ENCODE data around the gene NUP188.
A peak's percentile ranks its signal among the peaks of the same experiment; 100 is the strongest.

The NUP188 gene

DNA sequence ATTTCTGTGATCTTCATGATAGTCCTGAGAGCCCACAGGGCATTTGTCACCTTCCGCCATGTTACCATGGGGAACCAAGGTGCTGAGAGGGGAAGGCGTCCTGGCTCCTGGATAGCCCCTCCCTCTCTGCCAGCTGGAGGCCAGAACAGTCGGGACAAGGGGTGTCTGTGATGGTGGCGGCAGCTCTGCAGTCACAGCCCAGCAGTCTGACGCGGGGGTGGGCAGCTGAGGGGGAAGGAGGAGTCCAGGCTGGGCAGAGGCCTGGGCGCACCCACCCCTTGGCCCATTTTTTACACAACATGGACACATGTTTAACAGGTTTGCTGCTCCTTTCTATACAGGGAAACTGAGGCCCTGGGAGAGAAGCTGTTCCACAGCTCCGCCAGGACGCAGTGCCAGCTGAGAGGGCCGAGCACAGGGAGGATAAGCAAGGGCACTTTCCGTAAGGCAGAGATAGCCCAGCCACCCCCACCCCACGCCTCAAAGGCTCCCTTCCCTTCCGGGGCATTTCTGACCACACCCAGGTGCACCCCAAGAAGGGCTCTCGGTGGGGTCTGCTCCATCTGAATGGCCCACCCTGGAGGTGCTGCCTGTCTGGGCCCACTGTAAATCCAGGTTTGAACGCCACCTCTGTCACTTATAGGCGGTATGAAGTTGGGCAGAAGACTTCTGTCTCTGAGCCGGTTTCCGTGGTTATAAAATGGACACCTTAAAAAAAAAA lies 48.5 kb upstream of the NUP188 start:
- H4K20me1 ChIP-seq (ENCODE audit: control insufficient read depth, insufficient read depth, low read depth, low read length), result no peaks in the 10 kb centered on the region
- no peaks in the 10 kb centered on the region for H3F3A ChIP-seq (ENCODE audit: control insufficient read depth, insufficient read depth)
- no peaks in the 10 kb centered on the region for H3K27me3 ChIP-seq (ENCODE audit: control insufficient read depth, low read length)
- no peak overlapping the region for H3K4me3 ChIP-seq (ENCODE audit: low read length)
- no peaks in the 10 kb centered on the region for H3K9me3 ChIP-seq (ENCODE audit: control insufficient read depth, insufficient read depth, low read length)
- H3K9me2 ChIP-seq (replicated peaks; ENCODE audit: control insufficient read depth, low read length), result no peaks in the 10 kb centered on the region
- TF ChIP-seq EZH2phosphoT487 (IDR thresholded peaks at IDR 0.05; ENCODE audit: borderline replicate concordance, low read length), result no peak
- TF ChIP-seq, protein P1, sequence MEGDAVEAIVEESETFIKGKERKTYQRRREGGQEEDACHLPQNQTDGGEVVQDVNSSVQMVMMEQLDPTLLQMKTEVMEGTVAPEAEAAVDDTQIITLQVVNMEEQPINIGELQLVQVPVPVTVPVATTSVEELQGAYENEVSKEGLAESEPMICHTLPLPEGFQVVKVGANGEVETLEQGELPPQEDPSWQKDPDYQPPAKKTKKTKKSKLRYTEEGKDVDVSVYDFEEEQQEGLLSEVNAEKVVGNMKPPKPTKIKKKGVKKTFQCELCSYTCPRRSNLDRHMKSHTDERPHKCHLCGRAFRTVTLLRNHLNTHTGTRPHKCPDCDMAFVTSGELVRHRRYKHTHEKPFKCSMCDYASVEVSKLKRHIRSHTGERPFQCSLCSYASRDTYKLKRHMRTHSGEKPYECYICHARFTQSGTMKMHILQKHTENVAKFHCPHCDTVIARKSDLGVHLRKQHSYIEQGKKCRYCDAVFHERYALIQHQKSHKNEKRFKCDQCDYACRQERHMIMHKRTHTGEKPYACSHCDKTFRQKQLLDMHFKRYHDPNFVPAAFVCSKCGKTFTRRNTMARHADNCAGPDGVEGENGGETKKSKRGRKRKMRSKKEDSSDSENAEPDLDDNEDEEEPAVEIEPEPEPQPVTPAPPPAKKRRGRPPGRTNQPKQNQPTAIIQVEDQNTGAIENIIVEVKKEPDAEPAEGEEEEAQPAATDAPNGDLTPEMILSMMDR (IDR thresholded peaks at IDR 0.05; ENCODE audit: low read depth, low read length, poor library complexity, severe bottlenecking), result no peak
- peaks cover 20% of the 10 kb centered on the region for H3K4me1 ChIP-seq (ENCODE audit: control insufficient read depth, low read length)
- no peak overlapping the region for H3K4me2 ChIP-seq (ENCODE audit: low read length)
- H3K79me2 ChIP-seq (ENCODE audit: control insufficient read depth, low read length), result peaks cover 7% of the 10 kb centered on the region
- H3K36me3 ChIP-seq (ENCODE audit: control insufficient read depth, low read length), result peaks cover 15% of the 10 kb centered on the region; the same call in 1 of the 2 replicates
- H3K27ac ChIP-seq (ENCODE audit: low read depth, low read length), result no peak overlapping the region

DNA sequence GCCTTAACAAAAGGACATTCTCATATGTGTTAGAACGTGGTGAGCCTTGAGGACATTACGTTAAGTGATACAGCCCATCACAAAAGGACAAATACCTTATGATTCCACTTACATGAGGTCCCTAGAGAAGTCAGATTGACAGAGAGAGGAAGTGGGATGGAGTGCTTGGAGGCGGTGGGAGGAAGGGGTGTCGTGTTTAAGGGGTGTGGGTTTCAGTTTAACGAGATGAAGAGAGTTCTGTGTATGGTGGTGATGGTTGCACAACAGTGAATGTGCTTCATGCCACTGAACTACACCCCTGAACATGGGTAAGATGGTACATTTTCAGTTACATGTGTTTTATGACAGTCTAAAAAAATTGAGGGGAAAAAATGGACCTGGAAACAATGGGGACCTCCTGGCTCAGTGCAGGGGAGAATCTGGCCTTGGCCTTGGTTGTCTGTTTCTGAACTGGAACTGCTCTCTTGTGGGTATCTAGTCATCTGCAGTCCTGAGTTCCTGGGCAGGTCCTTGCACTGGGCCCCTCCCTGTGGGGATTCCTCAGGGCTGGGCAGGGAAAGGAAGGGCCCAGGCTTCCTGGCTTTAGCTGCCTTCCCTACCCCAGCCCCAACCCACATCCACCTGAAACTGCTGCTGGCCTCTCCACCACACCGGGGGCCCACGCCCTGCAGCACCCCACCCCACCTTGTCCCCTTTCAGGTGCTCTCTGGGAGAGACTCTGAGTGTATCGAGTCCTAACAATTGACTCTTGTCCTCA lies 47.8 kb upstream of the NUP188 start:
- Histone ChIP-seq H3K27ac (ENCODE audit: low read depth, low read length) (no peak overlapping the region), H3K79me2 (ENCODE audit: control insufficient read depth, low read length) (peaks cover 7% of the 10 kb centered on the region), H3K4me1 (ENCODE audit: control insufficient read depth, low read length) (peaks cover 20% of the 10 kb centered on the region), H3K9me2 (replicated peaks; ENCODE audit: control insufficient read depth, low read length) (no peaks in the 10 kb centered on the region), H3K9me3 (ENCODE audit: control insufficient read depth, insufficient read depth, low read length) (no peaks in the 10 kb centered on the region), H3K36me3 (ENCODE audit: control insufficient read depth, low read length) (peaks cover 15% of the 10 kb centered on the region; the same call in 1 of the 2 replicates), H3K27me3 (ENCODE audit: control insufficient read depth, low read length) (no peaks in the 10 kb centered on the region), H3F3A (ENCODE audit: control insufficient read depth, insufficient read depth) (no peaks in the 10 kb centered on the region), H3K4me3 (ENCODE audit: low read length) (no peak overlapping the region), H3K4me2 (ENCODE audit: low read length) (no peak overlapping the region), H4K20me1 (ENCODE audit: control insufficient read depth, insufficient read depth, low read depth, low read length) (no peaks in the 10 kb centered on the region)
- TF ChIP-seq, protein P1 (IDR thresholded peaks at IDR 0.05; ENCODE audit: low read depth, low read length, poor library complexity, severe bottlenecking), result no peak
- no peak for TF ChIP-seq EZH2phosphoT487 (IDR thresholded peaks at IDR 0.05; ENCODE audit: borderline replicate concordance, low read length)

DNA sequence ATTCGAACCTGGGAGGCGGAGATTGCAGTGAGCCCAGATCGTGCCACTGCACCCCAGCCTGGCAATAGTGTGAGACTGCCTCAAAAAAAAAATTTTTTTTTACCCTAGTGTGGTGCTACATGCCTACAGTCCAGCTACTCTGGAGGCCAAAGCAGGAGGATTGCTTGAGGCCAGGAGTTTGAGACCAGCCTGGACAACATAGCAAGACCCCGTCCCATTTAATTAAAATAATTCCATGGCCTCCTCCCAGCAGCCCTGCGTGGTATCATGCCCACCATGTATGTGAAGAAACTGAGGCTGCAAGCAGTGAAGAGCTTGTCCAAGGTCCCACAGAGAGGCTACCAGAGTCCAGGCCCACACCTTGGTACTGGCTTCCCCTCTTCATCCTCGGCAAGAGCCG lies 46.1 kb upstream of the NUP188 start:
- Histone ChIP-seq H3K4me2 (ENCODE audit: low read length) (peak overlapping the region; percentile 64), H3K79me2 (ENCODE audit: control insufficient read depth, low read length) (peaks cover 7% of the 10 kb centered on the region), H3K4me3 (ENCODE audit: low read length) (no peak overlapping the region), H3K9me2 (replicated peaks; ENCODE audit: control insufficient read depth, low read length) (no peaks in the 10 kb centered on the region), H3K4me1 (ENCODE audit: control insufficient read depth, low read length) (peaks cover 20% of the 10 kb centered on the region), H4K20me1 (ENCODE audit: control insufficient read depth, insufficient read depth, low read depth, low read length) (no peaks in the 10 kb centered on the region), H3K27me3 (ENCODE audit: control insufficient read depth, low read length) (no peaks in the 10 kb centered on the region), H3K9me3 (ENCODE audit: control insufficient read depth, insufficient read depth, low read length) (no peaks in the 10 kb centered on the region), H3K36me3 (ENCODE audit: control insufficient read depth, low read length) (peaks cover 6% of the 10 kb centered on the region; the same call in 1 of the 2 replicates), H3F3A (ENCODE audit: control insufficient read depth, insufficient read depth) (no peaks in the 10 kb centered on the region), H3K27ac (ENCODE audit: low read depth, low read length) (peak overlapping the region; percentile 57; the same call in 1 of the 2 replicates)
- TF ChIP-seq, protein P1 (IDR thresholded peaks at IDR 0.05; ENCODE audit: low read depth, low read length, poor library complexity, severe bottlenecking), result no peak
- TF ChIP-seq EZH2phosphoT487 (IDR thresholded peaks at IDR 0.05; ENCODE audit: borderline replicate concordance, low read length), result no peak

Data from DOHH2 (cell line).